Stimulated activated CD4-positive, alpha-beta T cell treated with anti-CD3 and anti-CD28 coated beads, Interleukin-1b, Interleukin-23, amount 100 ng/mL, for 24 hours (primary cell): Measurements from ENCODE around the gene FGD5.

Experiments used
- DNase-seq, 4 experiments: peaks; one replicate each; pipeline ENCODE4 v3.0.0-alpha.2; 2020; ENCODE audit warnings: low read depth in 4 of 4, low spot score in 1 of 4

FGD5 gene

DNA sequence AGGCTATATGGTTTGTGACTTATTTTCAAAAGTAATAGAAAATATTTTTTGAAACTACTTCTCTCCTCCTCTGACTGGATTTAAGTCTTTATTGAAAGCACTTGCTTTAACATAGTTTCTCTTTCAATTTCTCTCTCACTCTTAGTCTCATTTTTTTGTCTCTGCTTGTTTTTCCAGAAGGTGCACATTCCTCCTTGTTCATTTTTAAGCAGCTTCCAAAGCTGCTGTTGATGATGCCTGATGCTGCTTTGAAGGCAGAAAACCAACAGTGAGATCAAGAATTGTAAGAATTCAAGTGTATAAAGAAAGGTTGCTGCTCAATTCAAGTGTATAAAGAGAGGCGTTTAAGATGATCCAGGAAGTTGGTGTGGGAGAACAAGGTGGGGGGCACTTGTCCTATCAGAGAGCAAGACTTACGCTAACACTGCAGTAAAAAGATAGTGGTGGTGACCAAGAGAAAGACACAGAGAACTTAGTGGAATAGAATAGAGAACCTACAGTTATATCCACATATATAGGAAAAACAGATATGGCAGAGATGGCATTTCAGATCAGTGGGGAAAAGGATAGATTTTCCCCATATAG lies 140.7 kb downstream of the FGD5 start:
- DNase-seq: no peak

GRCh38 chr3:14962762-14963161 lies 144.0 kb downstream of the FGD5 start:
- no peak for DNase-seq

DNA sequence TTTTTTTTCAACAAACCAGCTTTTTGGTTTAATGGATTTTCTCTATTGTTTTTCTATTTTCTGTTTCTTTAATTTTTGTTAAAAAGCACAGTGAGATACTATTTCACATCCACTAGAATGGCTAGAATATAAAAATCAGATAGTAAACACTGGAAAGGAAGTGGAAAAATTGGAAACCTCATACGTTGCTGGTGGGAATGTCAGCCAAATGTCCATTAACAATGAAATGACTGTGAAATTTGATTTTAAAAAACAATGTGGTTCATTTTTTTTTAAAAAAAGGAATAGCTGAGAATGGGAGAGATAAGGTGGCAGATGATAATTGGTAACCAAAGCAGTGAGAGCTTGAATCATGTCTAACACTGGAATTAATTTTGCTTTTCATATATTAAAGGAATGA lies 148.5 kb downstream of the FGD5 start:
- no peak for DNase-seq

DNA sequence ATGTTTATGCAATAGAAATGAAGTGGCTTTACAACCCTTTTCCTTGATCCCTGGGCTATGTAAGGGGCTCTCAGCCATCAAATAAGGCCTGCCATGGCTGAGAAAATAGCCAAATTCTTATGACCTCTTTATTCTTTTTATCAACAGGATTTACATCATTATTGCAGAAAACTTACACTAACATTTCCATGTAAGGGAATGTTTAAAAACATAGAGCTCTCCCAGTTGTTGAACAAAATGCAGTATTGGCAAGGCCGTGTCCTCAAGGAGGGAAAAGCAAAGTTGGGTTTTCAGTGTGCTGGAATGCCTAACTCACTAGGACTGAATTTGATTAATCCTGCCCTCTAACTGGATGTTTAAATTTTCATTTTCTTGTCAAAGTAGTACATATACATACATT lies 150.9 kb downstream of the FGD5 start:
- DNase-seq: no peak

DNA sequence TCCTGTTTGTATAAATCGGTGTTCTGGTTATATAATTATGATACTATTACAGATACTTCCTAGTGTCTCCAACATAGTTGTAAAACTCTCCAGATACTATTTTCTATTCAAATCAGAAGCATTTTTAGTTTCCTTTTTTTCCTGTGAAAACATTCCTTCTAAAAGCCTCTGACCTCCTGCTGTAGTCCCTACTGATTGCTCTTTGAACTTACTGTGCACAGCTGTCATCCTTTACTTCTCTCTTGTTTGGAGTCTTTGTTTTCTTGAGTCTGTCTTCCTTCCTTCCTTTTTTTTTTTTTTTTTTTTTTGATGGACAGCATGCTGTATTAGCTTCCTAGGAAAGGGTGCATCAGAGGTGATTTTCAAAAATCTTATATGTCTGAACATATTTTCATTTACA lies 157.6 kb downstream of the FGD5 start:
- DNase-seq: no peak

DNA sequence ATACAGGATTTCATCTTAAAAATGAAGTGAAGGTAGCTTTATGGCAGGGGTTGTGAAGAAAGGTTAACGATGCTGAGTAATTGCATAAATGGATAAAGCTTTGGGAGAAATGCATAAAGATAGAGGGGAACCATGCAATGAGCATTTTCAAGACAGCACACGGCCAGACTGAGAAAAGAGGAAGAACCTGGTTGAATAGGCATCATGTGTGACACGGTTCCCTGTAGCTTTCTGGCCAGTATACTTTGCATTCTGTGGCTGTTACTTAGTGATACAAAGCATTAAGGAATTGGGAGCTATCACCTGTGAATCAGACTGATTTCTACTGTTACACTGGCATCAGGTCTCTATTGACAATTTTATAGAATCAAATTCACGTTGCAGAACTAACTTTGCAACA lies 161.9 kb downstream of the FGD5 start:
- DNase-seq: no peak
